GM19438 (cell line): Measurements from ENCODE around the gene HOMEZ.
"Not testable (repeated sequence)": the region's sequence is repeated elsewhere in the genome, so short reads cannot be mapped to it uniquely, and the experiment has no call there.

ENCODE experiments used
- ATAC-seq: cut with Tn5 transposase; IDR thresholded peaks from one replicate; pipeline ENCODE4 v1.9.1; 2021; ENCODE audit warnings: low read depth; ENCODE audit not compliant: unreplicated experiment

The HOMEZ gene

GRCh38 chr14:23284654-23285529 lies 1.0 kb downstream of the HOMEZ start:
- peak; percentile 16 for ATAC-seq

- ATAC-seq: no peak
Observed at GRCh38 chr14:23281247-23281646, 4.7 kb downstream of the HOMEZ start.

- ATAC-seq: not testable (repeated sequence)
Observed at GRCh38 chr14:23277928-23278327, 8.0 kb downstream of the HOMEZ start.

- ATAC-seq: no peak
Observed at GRCh38 chr14:23277189-23277588, 8.7 kb downstream of the HOMEZ start.

- ATAC-seq: no peak
Observed at GRCh38 chr14:23275412-23275811, 10.5 kb downstream of the HOMEZ start.

GRCh38 chr14:23269193-23269592 lies 16.7 kb downstream of the HOMEZ start:
- no peak for ATAC-seq

GRCh38 chr14:23260849-23261248 lies 25.1 kb downstream of the HOMEZ start:
- not testable (repeated sequence) for ATAC-seq

GRCh38 chr14:23259426-23259825 lies 26.5 kb downstream of the HOMEZ start:
- ATAC-seq: no peak

- ATAC-seq: no peak
Observed at GRCh38 chr14:23258256-23258655, 27.7 kb downstream of the HOMEZ start.

GRCh38 chr14:23252420-23253333 lies 33.3 kb downstream of the HOMEZ start:
- ATAC-seq: no peak

GRCh38 chr14:23252006-23252405 lies 33.9 kb downstream of the HOMEZ start:
- ATAC-seq: no peak

GRCh38 chr14:23249824-23250223 lies 36.1 kb downstream of the HOMEZ start:
- ATAC-seq: no peak

- ATAC-seq: no peak
Observed at GRCh38 chr14:23248601-23249000, 37.3 kb downstream of the HOMEZ start.

GRCh38 chr14:23245282-23245681 lies 40.6 kb downstream of the HOMEZ start:
- ATAC-seq: no peak

- ATAC-seq: no peak
Observed at GRCh38 chr14:23243066-23243465, 42.9 kb downstream of the HOMEZ start.

- no peak for ATAC-seq
Observed at GRCh38 chr14:23242076-23242475, 43.9 kb downstream of the HOMEZ start.

GRCh38 chr14:23241061-23241715 lies 44.7 kb downstream of the HOMEZ start:
- ATAC-seq: not testable (repeated sequence)

GRCh38 chr14:23240661-23241060 lies 45.3 kb downstream of the HOMEZ start:
- ATAC-seq: no peak

GRCh38 chr14:23237772-23238594 lies 47.9 kb downstream of the HOMEZ start, which contains the start of gene RNF212B:
Gene RNF212B, plus strand, starts transcription at chr14:23237936. Its CDS starts 2,410 bp downstream, at chr14:23240346.
- ATAC-seq: no peak
